GM12801 (cell line): ENCODE data around the gene KIF26B.

Experiments
- TF ChIP-seq, protein P1 (sequence below): IDR thresholded peaks from one replicate; pipeline ENCODE4 v1.5.1; 2011; ENCODE audit warnings: control low read depth; ENCODE audit not compliant: insufficient read length; ENCODE audit errors: extremely low read depth

The KIF26B gene

DNA sequence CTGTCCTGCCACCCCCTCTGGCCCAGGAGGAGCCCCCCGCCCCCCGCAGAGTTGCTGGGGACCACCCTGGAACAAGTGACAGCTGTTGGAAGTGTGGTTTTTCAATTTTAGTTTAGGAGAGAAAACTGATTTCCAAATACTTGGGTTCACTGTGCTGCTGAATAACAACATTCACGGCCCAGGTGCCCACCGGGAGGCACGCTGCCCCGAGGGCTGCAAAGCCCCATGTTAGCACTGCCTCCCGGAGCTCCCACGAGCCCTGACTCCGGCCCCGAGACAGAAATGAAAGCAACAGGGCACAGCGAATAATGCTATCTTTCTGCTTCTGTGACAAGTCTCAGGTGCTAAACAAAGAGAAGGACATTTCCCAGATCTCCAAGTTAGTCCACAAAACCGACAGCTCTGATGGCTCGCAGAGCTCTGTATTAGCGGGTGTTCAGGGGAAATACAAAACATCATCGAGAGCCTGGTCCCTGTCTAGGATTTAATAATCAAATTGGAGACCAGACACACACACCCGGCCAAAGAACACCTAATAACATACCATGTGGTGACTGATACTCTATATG lies 451.5 kb downstream of the KIF26B start:
- TF ChIP-seq, protein P1, sequence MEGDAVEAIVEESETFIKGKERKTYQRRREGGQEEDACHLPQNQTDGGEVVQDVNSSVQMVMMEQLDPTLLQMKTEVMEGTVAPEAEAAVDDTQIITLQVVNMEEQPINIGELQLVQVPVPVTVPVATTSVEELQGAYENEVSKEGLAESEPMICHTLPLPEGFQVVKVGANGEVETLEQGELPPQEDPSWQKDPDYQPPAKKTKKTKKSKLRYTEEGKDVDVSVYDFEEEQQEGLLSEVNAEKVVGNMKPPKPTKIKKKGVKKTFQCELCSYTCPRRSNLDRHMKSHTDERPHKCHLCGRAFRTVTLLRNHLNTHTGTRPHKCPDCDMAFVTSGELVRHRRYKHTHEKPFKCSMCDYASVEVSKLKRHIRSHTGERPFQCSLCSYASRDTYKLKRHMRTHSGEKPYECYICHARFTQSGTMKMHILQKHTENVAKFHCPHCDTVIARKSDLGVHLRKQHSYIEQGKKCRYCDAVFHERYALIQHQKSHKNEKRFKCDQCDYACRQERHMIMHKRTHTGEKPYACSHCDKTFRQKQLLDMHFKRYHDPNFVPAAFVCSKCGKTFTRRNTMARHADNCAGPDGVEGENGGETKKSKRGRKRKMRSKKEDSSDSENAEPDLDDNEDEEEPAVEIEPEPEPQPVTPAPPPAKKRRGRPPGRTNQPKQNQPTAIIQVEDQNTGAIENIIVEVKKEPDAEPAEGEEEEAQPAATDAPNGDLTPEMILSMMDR: no peak

DNA sequence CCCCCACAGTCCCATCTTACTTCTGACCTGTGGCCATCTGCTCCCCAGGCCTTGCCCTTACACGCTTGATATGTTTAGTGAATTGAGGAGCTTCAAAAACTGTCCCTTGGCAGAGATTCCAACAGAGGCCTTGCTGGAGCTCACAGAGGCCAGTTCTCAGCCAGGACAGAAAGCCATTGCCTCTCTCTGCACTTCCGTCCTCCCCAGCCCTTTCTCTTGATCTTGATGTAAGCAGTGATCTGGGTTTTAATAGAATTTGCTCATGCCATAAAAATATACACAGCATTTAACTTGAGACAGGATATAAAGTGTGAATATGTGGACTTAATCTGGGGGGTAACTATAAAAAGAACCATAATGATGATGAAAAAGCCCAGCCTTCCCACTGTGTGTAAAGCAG lies 453.5 kb downstream of the KIF26B start:
- TF ChIP-seq, protein P1: no peak

DNA sequence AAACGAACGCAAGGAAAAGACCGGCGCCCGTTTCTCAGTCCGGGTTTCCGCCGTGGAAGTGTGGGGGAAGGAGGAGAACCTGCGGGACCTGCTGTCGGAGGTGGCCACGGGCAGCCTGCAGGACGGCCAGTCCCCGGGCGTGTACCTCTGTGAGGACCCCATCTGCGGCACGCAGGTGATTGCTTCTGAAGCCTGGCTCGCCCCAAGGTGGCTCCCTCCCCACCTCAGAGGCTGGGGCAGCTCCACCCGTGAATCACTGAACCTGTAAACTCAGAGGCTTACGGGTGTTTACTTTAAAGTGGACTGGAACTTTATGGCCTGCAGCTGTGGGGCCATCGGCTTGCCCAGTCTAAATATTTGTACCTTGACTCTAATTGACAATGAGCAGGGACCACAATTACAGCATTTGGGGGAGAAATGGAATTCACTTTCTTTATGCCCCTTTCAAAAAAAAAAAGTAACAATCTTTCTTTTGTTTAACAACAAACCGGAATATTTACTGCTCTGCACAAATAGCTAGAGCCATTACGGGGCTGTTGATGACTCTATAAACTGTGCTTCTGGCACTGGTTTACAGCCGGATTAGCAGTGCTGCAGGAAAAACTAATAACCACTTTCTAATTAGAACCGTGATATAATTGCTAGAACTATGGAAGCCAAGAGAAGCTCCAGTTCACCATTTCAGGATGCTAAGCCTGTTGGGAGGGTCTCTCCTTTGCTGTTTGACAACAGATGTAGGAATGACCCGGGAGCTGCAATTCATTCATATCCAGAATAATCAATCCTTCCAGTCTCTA lies 454.8 kb downstream of the KIF26B start:
- TF ChIP-seq, protein P1: no peak

DNA sequence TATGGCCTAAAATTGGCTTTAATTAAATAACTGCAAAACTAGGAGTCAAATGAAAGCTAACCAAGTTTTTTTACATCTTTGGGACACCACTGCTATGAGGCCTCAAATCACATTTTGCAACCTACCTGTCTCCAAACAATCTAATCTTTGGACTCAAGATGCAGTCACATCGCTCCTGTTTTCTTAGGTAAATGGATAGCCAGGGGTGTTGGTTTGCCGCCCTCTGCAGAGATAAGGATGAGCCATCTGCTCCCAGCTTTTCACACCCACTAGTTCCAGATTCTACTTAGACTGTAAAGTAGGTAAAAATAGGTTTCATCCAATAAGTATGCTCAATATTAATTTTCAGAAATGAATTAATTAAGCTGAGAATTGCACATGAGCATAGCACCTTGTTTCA lies 456.5 kb downstream of the KIF26B start:
- TF ChIP-seq, protein P1: no peak

DNA sequence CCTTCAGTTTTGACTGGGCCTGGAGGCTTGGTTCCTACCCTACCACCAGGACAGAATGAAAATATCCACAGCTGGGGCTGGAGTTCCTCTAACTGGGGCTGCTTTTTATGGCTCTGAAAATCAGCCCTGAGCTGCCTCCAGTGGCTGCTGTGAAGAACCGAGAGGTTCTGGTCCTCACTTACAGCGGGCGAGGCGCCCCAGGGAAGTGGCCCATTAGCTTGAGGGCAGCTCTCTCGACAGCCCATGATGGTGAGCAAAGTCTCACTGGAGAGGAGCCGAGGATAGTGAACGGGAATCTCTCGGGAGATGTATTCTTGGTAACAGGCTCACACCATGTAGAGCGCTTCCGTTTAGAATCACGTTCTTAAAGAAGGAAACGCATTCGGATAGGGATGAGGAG lies 459.7 kb downstream of the KIF26B start:
- TF ChIP-seq, protein P1: no peak

DNA sequence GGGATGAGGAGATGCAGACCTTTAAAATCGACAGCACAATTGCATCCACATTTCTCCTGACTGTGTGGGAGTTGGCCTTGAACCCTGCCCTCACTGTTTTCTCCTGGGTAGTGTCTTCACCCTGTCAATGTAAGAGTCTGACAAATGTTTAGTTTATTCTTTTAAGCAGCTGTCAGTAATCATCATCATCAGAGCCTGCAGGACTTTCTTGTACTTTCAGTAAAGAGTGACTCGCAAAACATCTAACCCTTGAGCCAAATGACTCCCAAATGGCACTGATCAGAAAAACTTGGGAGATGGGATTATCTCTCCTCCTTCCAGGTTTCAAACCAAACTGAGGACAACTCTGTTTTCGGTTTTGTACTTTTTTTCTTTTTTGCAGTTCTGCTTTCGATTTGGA lies 460.2 kb downstream of the KIF26B start:
- TF ChIP-seq, protein P1: no peak

DNA sequence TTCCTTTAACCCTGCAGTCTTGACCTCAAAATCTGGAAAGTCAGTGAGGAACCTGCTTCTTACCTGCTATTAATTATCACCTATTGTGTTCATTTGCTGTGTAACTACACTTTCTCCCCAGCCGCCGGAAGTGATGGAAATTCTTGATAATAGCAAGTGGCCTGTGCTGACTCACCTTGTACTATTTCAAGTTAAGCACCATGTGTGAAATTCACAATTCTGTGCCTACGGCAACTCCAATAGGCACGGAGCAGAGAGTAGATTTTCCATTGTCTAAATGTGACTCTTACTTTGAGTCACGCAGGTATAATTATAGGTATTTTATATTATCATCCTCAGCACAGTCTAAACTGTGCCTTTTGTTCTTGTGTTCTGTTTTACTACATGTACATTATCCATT lies 466.8 kb downstream of the KIF26B start:
- TF ChIP-seq, protein P1: no peak
